Gastroesophageal sphincter (tissue), 3 donors: ENCODE results near the gene GALNTL6.

Experiments
- EP300 ChIP-seq: sonication (generic); formaldehyde crosslinking; IDR thresholded peaks from one replicate; pipeline ENCODE4 v1.6.1; 2017; ENCODE audit warnings: antibody characterized with exemption, mild to moderate bottlenecking
- POLR2A ChIP-seq, 2 donors: fragments of 450-650 bp; IDR thresholded peaks; one replicate each; pipeline ENCODE4 v1.6.1; 2017; ENCODE audit warnings: antibody characterized with exemption in 2 of 2, mild to moderate bottlenecking in 2 of 2, moderate library complexity in 1 of 2
- POLR2AphosphoS5 ChIP-seq: sonication (generic); formaldehyde crosslinking; IDR thresholded peaks from one replicate; pipeline ENCODE4 v1.6.1; 2017; ENCODE audit warnings: antibody characterized with exemption
- TF ChIP-seq, protein P1 (sequence below), 4 experiments: fragments of 200-600 bp in 2 of 4; fragments of 450-650 bp in 2 of 4; sonication (generic) in 1 of 4; IDR thresholded peaks; one replicate each; pipeline ENCODE4 v1.5.1; 2017 to 2019; ENCODE audit warnings: antibody characterized with exemption in 4 of 4, mild to moderate bottlenecking in 2 of 4, moderate library complexity in 2 of 4

DNA sequence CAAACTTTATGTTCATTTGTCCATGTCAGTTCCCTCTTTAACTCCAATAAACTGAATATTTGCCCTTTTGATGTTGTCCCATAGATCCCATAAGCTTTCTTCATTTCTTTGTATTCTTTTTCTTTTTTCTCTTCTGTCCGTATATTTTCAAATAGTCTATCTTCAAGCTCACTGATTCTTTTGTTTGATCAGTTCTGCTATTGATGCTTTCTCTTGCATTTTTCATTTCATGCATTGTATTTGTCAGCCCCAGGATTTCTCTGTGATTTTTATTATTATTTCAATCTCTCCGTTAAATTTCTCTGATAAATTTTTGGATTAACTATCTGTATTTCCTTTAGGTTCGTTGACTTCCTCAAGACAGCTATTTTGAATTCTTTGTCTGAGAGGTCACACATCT is 1082.5 kb downstream of the GALNTL6 start:
- TF ChIP-seq, protein P1, sequence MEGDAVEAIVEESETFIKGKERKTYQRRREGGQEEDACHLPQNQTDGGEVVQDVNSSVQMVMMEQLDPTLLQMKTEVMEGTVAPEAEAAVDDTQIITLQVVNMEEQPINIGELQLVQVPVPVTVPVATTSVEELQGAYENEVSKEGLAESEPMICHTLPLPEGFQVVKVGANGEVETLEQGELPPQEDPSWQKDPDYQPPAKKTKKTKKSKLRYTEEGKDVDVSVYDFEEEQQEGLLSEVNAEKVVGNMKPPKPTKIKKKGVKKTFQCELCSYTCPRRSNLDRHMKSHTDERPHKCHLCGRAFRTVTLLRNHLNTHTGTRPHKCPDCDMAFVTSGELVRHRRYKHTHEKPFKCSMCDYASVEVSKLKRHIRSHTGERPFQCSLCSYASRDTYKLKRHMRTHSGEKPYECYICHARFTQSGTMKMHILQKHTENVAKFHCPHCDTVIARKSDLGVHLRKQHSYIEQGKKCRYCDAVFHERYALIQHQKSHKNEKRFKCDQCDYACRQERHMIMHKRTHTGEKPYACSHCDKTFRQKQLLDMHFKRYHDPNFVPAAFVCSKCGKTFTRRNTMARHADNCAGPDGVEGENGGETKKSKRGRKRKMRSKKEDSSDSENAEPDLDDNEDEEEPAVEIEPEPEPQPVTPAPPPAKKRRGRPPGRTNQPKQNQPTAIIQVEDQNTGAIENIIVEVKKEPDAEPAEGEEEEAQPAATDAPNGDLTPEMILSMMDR (IDR thresholded peaks at IDR 0.05), result no peak
- TF ChIP-seq EP300, result no peak
- no peak for TF ChIP-seq POLR2A (IDR thresholded peaks at IDR 0.05)
- no peak for TF ChIP-seq POLR2AphosphoS5
